GM19023 (cell line): Measurements from ENCODE around the gene EI24.
"Not testable (repeated sequence)": the region's sequence is repeated elsewhere in the genome, so short reads cannot be mapped to it uniquely, and the experiment has no call there.

Experiments
- ATAC-seq: cut with Tn5 transposase; IDR thresholded peaks from one replicate; pipeline ENCODE4 v1.9.1; 2021; ENCODE audit warnings: mild to moderate bottlenecking, moderate library complexity; ENCODE audit not compliant: unreplicated experiment

Gene EI24

GRCh38 chr11:125568970-125569914, at the start of gene EI24:
TSS of gene EI24 (plus strand) at chr11:125569477. CDS start at chr11:125572528, 3,051 bp downstream.
- peak; percentile 97 for ATAC-seq

DNA sequence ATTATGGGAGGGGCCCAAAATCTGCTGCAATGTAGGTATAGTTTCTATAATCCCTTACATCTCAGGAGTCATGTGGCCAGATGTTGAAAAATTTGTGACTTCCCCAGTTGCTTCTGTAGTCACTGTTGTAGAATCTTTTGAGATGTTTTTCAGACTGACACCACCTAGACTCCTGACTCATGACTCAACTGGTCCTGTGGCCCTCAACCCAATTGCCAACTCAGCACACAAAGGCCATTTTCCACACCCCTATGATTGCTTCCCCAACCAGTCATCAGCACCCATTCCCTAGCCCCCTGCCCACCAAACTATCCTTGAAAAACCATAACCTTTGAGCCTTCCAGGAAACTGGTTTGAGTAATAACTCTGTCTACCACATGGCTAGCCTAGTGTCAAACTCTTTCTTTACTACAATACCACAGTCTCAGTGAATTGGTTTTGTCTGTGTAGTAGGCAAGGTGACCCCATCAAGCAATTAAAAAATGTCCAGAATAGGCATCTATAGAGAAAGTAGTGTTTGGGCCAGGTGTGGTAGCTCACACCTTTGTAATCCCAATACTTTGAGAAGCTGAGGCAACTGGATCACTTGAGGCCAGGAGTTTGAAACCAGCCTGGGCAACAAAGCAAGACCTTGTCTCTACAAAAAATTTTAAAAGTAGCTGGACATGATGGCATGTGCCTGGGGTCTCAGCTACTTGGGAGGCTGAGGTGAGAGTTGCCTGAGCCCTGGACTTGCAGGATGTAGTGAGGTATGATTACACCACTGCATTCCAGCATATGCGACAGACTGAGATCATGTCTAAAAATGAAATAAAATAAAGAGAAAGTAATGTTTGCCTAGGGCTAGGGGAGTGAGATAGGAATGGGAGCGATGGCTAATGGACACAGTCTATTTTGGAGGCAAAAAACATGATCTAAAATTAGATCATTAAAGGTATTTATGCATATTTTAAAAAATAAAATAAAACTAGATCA, 49.1 kb upstream of the EI24 start:
- no peak for ATAC-seq

GRCh38 chr11:125525303-125525702, 44.0 kb upstream of the EI24 start:
- ATAC-seq = no peak

GRCh38 chr11:125532668-125533067, 36.6 kb upstream of the EI24 start:
- no peak for ATAC-seq

GRCh38 chr11:125535585-125535984, 33.7 kb upstream of the EI24 start:
- ATAC-seq = no peak

DNA sequence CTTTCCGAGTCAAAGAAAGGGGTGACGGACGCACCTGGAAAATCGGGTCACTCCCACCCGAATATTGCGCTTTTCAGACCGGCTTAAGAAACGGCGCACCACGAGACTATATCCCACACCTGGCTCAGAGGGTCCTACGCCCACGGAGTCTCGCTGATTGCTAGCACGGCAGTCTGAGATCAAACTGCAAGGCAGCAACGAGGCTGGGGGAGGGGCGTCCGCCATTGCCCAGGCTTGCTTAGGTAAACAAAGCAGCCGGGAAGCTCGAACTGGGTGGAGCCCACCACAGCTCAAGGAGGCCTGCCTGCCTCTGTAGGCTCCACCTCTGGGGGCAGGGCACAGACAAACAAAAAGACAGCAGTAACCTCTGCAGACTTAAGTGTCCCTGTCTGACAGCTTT, 32.4 kb upstream of the EI24 start:
- ATAC-seq = not testable (repeated sequence)

DNA sequence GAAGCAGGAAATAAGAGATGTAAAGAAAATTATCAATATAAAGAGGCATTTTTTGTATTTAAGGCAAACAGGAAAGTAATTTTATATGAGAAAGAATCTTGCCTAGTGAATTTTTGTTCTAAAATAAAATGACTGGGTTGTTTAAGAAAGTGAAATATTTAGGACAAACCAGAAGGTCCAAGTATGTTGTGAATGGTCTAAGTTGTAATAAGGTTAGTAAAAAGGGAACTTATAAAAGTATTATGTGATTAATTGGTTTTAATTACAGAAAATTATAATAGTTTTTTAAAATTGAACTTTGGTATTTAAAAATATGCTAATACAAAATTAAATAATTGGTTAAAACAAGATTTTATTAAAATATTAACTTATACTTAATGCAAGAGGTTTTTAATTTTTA, 26.6 kb upstream of the EI24 start:
- no peak for ATAC-seq

GRCh38 chr11:125550780-125551179, 18.5 kb upstream of the EI24 start:
- no peak for ATAC-seq

DNA sequence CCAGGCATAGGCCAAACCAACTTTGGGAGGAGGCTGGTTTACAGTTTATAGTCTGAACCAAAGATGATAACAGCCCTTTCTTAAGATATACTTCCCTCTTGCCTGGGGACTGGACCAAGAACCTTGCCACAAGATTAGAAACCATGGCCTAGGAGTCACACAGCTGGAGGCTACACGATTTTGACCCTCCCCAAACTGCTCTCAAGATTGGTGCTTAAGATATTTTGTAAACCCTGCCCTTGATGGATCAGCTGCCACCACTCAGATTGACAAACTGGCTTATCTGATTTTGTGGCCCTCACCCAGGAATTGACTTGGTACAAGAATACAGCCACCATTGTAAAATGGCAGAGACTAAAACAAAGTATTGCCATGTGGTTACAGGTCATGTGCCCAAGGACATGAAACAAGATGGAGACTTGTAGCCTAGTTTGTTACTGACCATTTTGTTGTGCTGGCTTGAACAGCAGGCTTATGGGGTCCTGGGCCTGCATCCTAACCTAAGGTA, 17.4 kb upstream of the EI24 start:
- ATAC-seq = no peak

DNA sequence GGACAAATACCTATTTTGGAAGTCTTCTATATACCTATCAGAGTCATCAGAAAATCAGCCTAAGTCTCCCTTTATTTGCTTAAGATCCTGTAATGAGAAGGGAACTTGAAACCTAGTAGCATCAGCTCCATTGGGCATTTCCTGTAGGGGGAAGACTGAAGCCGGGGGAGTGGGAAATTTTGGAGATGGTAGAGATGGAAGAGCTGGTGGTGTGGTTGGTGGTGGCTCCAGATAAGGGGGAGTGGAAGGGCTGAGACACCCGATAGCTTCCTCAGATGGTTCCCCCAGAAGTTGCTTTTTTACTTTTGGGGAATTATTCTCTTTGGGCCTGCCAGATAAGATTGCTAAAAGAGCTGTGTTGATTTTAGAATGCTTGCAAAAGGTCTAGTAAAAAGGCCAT, 16.4 kb upstream of the EI24 start:
- ATAC-seq = no peak

GRCh38 chr11:125553357-125553756, 15.9 kb upstream of the EI24 start:
- no peak for ATAC-seq

DNA sequence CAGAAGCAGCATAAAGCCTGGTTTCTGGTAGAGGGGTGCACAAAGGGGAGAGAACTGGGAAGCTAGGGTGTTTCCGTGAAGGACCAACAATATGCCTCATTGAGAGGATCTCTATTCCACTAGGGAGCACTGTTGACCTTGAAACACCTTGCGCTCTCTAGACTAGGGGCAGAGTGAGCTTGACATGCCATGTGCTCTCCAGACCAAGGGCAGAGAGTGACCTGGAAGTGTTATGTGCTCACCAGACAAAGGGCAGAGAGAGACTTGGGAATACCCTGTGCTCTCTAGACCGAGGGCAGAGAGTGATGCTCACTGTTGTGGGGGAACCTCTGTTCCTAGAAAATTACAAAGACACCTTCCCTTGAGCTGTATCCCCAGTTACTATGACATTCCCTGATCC, 15.2 kb upstream of the EI24 start:
- ATAC-seq = no peak

- ATAC-seq = no peak
Observed at GRCh38 chr11:125559888-125560287, 9.4 kb upstream of the EI24 start.

GRCh38 chr11:125561924-125562323, 7.4 kb upstream of the EI24 start:
- ATAC-seq = no peak

- no peak for ATAC-seq
Observed at GRCh38 chr11:125562430-125562829, 6.8 kb upstream of the EI24 start.

- ATAC-seq = no peak
Observed at GRCh38 chr11:125564357-125564756, 4.9 kb upstream of the EI24 start.

GRCh38 chr11:125566235-125566634, 3.0 kb upstream of the EI24 start:
- ATAC-seq = no peak

DNA sequence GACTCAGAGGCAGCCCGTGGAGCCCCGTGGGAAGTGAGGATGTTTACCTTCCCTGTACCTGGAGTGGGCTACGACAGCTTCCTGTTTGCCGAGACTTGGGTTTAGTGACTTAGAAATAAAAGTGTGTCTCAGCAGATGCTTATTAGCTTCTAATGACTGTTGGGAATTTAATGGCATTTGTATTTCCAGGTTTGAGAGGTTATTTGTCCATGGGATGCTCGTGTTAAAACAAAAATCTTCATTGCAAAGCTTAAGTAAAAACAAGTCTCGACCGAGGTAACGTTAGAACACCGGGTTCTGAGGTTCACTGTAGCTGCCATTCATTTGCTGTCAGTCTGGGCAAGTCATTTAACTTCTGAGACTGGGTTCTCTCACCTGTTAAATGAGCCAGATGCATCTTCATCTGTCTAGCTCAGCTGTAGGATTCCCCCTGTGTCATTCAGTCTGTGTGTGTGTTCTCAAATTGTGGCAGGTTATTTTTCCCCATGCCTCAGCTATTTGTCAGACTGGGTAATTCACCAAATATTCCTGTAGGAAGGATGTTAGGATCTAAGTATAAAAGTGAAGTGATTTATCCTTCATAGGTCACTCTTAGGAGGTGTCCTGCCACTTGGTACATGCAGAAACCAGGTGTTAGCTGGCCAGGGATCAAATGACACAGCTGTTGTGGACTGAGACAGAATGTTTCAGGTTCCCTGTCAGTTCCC, 791 bp downstream of the EI24 start:
- peak; percentile 24 for ATAC-seq

DNA sequence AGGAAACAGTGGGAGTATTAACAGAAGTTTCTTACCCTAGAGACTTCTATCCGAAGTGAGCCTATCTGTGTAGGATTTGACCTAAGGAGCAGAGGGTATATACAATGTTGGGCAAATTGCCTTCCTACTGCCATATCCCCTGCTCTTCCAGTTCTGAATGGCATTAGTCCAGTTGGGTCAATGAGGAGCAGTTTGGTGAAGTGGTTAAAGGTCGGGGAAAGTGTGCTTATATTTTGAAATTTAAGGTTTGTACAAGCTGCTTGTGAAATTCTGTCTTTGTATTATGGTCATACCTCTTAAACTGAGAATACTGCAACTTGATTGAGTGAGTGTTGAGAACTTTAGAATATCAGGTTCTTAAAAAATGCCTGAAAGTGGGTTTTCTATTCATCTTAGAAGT, 1.7 kb downstream of the EI24 start:
- no peak for ATAC-seq

DNA sequence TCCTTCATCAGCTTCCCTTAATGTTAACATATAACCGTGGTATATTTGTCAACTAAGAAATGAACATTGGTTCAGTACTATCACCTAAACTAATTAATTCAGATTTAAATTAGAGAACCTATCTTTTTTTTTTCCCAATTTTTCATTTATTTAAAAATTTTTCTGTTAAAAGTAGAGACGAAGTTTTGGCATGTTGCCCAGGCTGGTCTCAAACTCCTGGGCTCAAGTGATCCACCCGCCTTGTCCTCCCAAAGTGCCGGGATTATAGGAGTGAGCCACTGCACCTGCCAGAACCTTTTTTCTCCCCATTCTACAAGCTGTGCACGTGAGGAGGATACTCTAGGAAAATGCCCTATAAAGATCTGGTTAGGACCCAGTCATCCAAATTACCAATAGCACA, 3.6 kb downstream of the EI24 start:
- no peak for ATAC-seq

DNA sequence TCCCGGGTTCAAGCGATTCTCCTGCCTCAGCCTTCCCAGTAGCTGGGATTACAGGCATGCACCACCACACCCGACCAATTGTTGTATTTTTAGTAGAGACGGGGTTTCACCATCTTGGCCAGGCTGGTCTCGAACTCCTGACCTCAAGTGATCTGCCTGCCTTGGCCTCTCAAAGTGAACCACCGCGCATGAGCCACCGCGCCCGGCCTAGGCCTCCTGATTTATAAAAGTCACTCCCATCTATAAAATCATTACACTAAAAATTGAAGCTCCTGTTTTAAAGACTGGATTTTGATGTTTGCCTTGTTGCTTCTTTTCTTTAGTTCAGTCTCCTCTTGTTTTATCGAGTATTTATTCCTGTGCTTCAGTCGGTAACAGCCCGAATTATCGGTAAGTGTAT, 7.9 kb downstream of the EI24 start:
- ATAC-seq = not testable (repeated sequence)
